Ectodermal cell (in vitro differentiated cells): Measurements from ENCODE around the gene STARD7.

Experiments used
- H3K27ac ChIP-seq: 2 replicates; pipeline ENCODE4 v1.7.0; 2013; ENCODE audit warnings: mild to moderate bottlenecking, low read depth, low read length; ENCODE audit not compliant: insufficient read depth, poor library complexity, severe bottlenecking
- H3K27me3 ChIP-seq: 2 replicates; pipeline ENCODE4 v1.7.0; 2013; ENCODE audit warnings: mild to moderate bottlenecking, low read length; ENCODE audit not compliant: insufficient read depth, control insufficient read depth, poor library complexity, severe bottlenecking
- H3K36me3 ChIP-seq: one replicate; pipeline ENCODE4 v1.7.0; 2013; ENCODE audit warnings: low read length; ENCODE audit not compliant: control insufficient read depth, insufficient read depth
- H3K4me1 ChIP-seq: one replicate; pipeline ENCODE4 v1.7.0; 2013; ENCODE audit warnings: low read length; ENCODE audit not compliant: control insufficient read depth, insufficient read depth
- H3K4me3 ChIP-seq: 2 replicates; pipeline ENCODE4 v1.7.0; 2013; ENCODE audit warnings: low read depth, low read length, control low read depth; ENCODE audit not compliant: insufficient read depth
- H3K9me3 ChIP-seq: 2 replicates; pipeline ENCODE4 v1.7.0; 2013; ENCODE audit warnings: mild to moderate bottlenecking, low read length, moderate library complexity; ENCODE audit not compliant: control insufficient read depth
- WGBS, 2 experiments: methylation state at CpG; one replicate each; pipeline ENCODE4 v1.1.7; 2013; ENCODE audit warnings: missing lambda C conversion rate in 2 of 2; 5-methylcytosine and 5-hydroxymethylcytosine counted together

STARD7 gene

DNA sequence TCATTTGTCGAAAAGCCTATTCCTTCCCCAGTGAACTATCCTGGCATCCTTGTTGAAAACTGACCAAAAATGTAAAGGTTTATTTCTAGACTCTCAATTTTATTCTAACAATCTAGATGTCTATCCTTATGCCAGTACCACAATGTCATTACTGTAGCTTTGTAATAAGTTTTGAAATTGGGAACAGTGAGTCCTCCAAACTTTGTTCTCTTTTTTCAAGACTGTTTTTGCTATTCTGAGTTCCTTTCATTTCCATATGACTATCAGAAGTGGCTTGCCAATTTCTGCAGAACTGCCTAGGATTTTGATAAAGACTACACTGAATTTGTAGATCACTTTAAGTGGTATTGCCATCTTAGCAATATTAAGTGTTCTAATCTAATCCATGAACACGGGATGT lies 9.7 kb downstream of the STARD7 start:
- H3K36me3 ChIP-seq, result peaks cover 13% of the 10 kb centered on the region
- WGBS, 2 experiments, result 93 to 94% methylated on average over 2 of the region's 2 CpGs

DNA sequence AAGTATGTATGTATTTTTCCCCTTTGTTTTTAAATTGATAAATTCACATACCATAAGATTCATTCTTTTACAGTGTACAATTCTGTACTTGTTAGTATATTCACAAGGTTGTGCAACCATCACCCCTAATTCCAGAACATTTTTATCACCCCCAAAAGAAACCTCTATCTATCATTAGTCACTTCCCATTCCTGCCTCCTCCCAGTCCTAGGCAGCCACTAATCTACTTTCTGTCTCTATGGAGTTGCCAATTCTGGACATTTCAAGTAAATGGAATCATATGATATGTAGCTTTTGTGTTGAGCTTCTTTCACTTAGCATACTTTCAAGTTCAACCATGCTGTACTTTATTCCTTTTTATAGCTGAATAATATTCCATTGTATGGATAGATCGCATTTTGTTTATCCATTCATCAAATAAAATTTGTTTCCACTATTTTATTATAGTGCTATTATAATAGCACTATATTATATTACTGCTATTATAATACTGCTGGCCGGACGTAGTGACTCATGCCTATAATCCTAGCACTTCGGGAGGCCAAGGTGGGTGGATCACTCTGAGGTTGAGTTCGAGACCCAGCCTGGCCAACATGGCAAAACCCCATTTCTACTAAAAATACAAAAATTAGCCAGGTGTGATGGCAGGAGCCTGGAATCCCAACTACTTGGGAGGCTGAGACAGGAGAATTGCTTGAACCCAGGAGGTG lies 10.9 kb downstream of the STARD7 start:
- no peaks in the 10 kb centered on the region for H3K27me3 ChIP-seq
- H3K4me1 ChIP-seq, result no peaks in the 10 kb centered on the region
- no peak overlapping the region for H3K4me3 ChIP-seq
- 84 to 89% methylated on average over 4 of the region's 5 CpGs for WGBS, 2 experiments
- peaks cover 22% of the 10 kb centered on the region for H3K36me3 ChIP-seq
- H3K9me3 ChIP-seq, result no peaks in the 10 kb centered on the region
- H3K27ac ChIP-seq, result no peak overlapping the region

More for the DNA sequence above, 9.7 kb downstream of the STARD7 start:
- Histone ChIP-seq H3K27ac (no peak overlapping the region), H3K27me3 (no peaks in the 10 kb centered on the region), H3K9me3 (no peaks in the 10 kb centered on the region), H3K4me1 (no peaks in the 10 kb centered on the region), H3K4me3 (no peak overlapping the region)

DNA sequence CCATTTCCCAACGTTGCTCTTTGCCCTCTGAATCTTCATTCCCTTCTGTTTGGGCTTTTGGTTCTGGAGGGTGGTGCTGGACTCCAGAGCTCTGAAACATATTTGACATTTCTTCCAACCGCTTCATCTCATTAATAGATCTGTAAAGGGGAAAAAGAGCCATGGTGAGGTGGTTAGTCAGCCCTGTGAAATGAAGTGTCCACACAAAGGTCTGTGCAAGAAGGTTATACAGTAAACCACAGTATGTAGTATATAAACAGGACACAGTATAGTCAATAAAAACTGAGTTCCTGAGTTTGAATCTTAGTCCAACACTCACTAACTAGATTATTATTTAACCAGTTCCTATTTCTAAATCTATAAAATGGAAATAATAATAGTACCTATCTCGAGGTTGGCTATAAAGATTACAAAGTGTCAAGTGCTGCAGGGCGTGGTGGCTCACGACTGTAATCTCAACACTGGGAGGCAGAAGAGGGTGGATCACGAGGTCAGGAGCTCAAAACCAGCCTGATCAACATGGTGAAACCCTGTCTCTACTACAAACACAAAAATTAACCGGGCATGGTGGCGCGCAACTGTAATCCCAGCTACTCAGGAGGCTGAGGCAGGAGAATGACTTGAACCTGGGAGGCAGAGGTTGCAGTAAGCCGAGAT lies 13.1 kb downstream of the STARD7 start:
- H3K27me3 ChIP-seq, result no peaks in the 10 kb centered on the region
- no peaks in the 10 kb centered on the region for H3K4me1 ChIP-seq
- H3K4me3 ChIP-seq, result no peak overlapping the region
- WGBS, 2 experiments, result 90 to 93% methylated on average over 9 to 10 of the region's 10 CpGs
- no peak overlapping the region for H3K27ac ChIP-seq
- no peaks in the 10 kb centered on the region for H3K9me3 ChIP-seq
- peaks cover 35% of the 10 kb centered on the region for H3K36me3 ChIP-seq

DNA sequence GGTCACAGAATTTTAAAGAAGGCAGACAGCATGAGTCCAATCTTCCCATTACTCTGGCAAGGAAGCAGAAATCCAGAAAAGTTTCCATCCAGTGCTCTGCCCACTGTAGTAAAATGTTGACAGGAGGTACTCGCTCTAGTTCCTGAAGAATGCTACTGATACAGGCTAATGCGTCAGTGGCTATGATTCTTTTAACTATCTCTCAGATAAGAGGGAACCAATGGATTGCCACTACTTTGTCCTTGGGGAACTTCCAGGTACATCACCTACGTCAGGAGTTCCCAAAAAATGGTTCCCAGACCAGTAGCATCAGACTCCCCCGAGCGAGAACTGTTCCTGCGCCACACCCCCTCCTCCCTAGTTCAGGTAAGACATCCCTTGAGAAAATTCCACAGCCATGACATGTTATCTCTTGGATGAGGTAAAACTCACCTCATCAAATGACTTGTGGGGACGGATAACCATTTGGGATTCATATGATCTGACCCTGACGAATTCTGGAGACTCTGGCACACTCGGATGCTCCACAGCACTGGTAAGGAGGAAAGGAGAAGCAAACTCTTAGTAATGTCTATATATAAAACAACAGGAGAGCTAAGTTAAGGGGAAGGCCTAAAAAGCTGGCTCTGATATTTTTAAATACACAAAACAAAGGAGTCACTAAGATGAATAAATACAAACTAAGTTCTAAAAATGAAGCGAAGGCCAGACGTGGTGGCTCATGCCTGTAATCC lies 16.5 kb downstream of the STARD7 start:
- Histone ChIP-seq H3K36me3 (peaks cover 43% of the 10 kb centered on the region), H3K9me3 (no peaks in the 10 kb centered on the region), H3K27me3 (no peaks in the 10 kb centered on the region), H3K4me3 (no peak overlapping the region), H3K27ac (no peak overlapping the region), H3K4me1 (no peaks in the 10 kb centered on the region)
- WGBS, 2 experiments, result 95 to 96% methylated on average over 11 of the region's 11 CpGs

GRCh38 chr2:96188821-96189526 lies 19.7 kb downstream of the STARD7 start:
- no peak overlapping the region for H3K4me3 ChIP-seq

DNA sequence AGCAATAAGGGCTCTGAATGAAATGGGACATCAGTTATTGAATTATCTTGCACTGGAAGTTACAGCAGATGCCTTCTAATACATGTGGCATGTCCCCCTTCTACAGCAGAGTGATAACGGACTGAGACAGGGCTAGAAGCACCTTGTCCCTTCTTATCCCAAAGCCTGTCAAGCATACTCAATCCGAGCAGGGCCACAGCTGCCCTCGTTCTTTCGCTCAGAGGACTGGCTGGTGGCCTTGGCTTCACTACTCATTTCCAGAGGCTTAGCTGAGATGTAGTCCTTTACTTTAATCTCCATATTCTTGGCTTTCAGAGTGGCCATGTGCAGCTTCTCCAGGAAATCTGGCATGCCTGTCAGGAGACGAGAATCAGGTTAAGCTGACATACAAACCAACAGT lies 22.1 kb downstream of the STARD7 start:
- H3K27ac ChIP-seq, result no peak overlapping the region
- 95 to 96% methylated on average over 5 of the region's 5 CpGs for WGBS, 2 experiments
- no peaks in the 10 kb centered on the region for H3K27me3 ChIP-seq
- no peak overlapping the region for H3K4me3 ChIP-seq
- no peaks in the 10 kb centered on the region for H3K9me3 ChIP-seq
- peaks cover 32% of the 10 kb centered on the region for H3K36me3 ChIP-seq
- no peaks in the 10 kb centered on the region for H3K4me1 ChIP-seq

More at GRCh38 chr2:96188821-96189526, 19.7 kb downstream of the STARD7 start:
- Histone ChIP-seq H3K27ac (no peak overlapping the region), H3K4me1 (no peaks in the 10 kb centered on the region), H3K27me3 (no peaks in the 10 kb centered on the region), H3K36me3 (peaks cover 51% of the 10 kb centered on the region), H3K9me3 (no peaks in the 10 kb centered on the region)
- 90 to 92% methylated on average over 12 of the region's 12 CpGs for WGBS, 2 experiments

- Histone ChIP-seq H3K4me3 (no peak overlapping the region), H3K27me3 (no peaks in the 10 kb centered on the region), H3K4me1 (no peaks in the 10 kb centered on the region), H3K9me3 (no peaks in the 10 kb centered on the region), H3K27ac (no peak overlapping the region), H3K36me3 (peaks cover 28% of the 10 kb centered on the region)
- WGBS, 2 experiments, result 100% methylated on average over 1 of the region's 1 CpG
Measured at GRCh38 chr2:96185516-96185915, 23.1 kb downstream of the STARD7 start.

DNA sequence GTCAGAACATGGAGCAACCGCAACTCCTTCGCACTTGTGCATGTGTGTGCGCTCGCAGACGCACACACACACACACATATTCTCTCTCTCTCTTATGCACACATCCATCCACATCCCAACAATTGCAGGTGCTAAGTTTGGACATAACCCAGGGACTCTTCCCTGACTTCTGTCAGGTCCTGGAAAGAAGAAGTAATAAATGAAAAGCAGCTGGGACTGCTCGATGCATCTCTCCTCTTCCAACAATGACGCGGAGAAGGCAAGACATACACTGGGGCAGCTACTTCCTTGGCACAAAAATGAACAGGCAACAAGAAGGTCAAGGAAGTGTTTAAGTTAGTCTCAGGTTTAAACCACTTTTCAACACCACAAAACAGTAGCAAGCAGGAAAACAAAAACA lies 23.6 kb downstream of the STARD7 start:
- Histone ChIP-seq H3K36me3 (peaks cover 26% of the 10 kb centered on the region), H3K27ac (no peak overlapping the region), H3K27me3 (no peaks in the 10 kb centered on the region), H3K4me1 (no peaks in the 10 kb centered on the region), H3K9me3 (no peaks in the 10 kb centered on the region), H3K4me3 (no peak overlapping the region)
- 96 to 98% methylated on average over 8 of the region's 8 CpGs for WGBS, 2 experiments

DNA sequence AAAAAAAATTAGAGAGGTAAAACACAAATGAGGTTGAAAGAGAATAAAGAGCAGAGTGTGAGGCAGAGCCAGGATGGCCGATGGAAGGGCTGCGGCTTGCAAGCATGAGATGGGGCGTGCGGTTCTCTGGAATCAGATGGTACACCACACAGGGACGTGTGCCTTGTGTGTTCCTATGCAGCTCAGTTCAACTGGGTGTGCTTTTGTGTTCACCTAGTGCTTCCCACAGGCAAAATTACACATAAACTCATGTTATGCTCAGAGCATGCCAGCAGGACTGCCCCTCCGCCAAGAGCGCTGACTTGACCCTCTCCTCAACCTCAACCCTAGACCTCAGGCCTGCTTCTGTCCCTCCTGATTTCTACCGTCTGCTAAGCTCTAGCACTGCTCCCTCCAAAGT lies 24.4 kb downstream of the STARD7 start:
- WGBS, 2 experiments, result 96 to 97% methylated on average over 8 of the region's 8 CpGs
- Histone ChIP-seq H3K27me3 (no peaks in the 10 kb centered on the region), H3K27ac (no peak overlapping the region), H3K4me1 (no peaks in the 10 kb centered on the region), H3K9me3 (no peaks in the 10 kb centered on the region), H3K4me3 (no peak overlapping the region), H3K36me3 (peaks cover 24% of the 10 kb centered on the region)

GRCh38 chr2:96181529-96181928 lies 27.1 kb downstream of the STARD7 start:
- Histone ChIP-seq H3K36me3 (peaks cover 15% of the 10 kb centered on the region), H3K27ac (no peak overlapping the region), H3K27me3 (no peaks in the 10 kb centered on the region), H3K9me3 (no peaks in the 10 kb centered on the region), H3K4me3 (no peak overlapping the region), H3K4me1 (no peaks in the 10 kb centered on the region)
- WGBS, 2 experiments, result 85 to 93% methylated on average over 3 to 5 of the region's 5 CpGs
